ENCODE measurements around the gene OR52R1.

Gene OR52R1

GRCh38 chr11:4797206-4797605 lies 7.0 kb downstream of the OR52R1 start:
- TF ChIP-seq CTCF (IDR thresholded peaks at IDR 0.05; ENCODE audit: control extremely low read depth, extremely low read depth, low read depth, missing control alignments) = no peak
- no peak for DNase-seq (ENCODE audit: extremely low spot score)
- ChIA-PET POLR2A (no interaction called here), CTCF (no interaction called here)

GRCh38 chr11:4782454-4782853 lies 21.7 kb downstream of the OR52R1 start:
- no peak for TF ChIP-seq CTCF (IDR thresholded peaks at IDR 0.05; ENCODE audit: control extremely low read depth, extremely low read depth, low read depth, missing control alignments)
- DNase-seq (ENCODE audit: extremely low spot score) = no peak
- POLR2A ChIA-PET = no interaction called here
- CTCF ChIA-PET = no interaction called here

- DNase-seq (ENCODE audit: extremely low spot score) = no peak
- ChIA-PET CTCF (no interaction called here), POLR2A (no interaction called here)
- TF ChIP-seq CTCF (IDR thresholded peaks at IDR 0.05; ENCODE audit: control extremely low read depth, extremely low read depth, low read depth, missing control alignments) = no peak
Observed at GRCh38 chr11:4769838-4770237, 34.3 kb downstream of the OR52R1 start, which contains the start of gene OR51F1. OR51F1 (minus strand) TSS chr11:4769938; CDS start chr11:4769938, 0 bp downstream.

- TF ChIP-seq CTCF (IDR thresholded peaks at IDR 0.05; ENCODE audit: control extremely low read depth, extremely low read depth, low read depth, missing control alignments) = no peak
- no peak for DNase-seq (ENCODE audit: extremely low spot score)
- ChIA-PET POLR2A (no interaction called here), CTCF (no interaction called here)
Observed at GRCh38 chr11:4768094-4768493, 36.1 kb downstream of the OR52R1 start.

GRCh38 chr11:4766420-4767043 lies 37.6 kb downstream of the OR52R1 start:
- ChIA-PET CTCF (no interaction called here), POLR2A (no interaction called here)
- no peak for TF ChIP-seq CTCF (IDR thresholded peaks at IDR 0.05; ENCODE audit: control extremely low read depth, extremely low read depth, low read depth, missing control alignments)
- DNase-seq (ENCODE audit: extremely low spot score) = no peak

GRCh38 chr11:4763096-4763495 lies 41.1 kb downstream of the OR52R1 start:
- no peak for DNase-seq (ENCODE audit: extremely low spot score)
- ChIA-PET POLR2A (no interaction called here), CTCF (no interaction called here)
- TF ChIP-seq CTCF (IDR thresholded peaks at IDR 0.05; ENCODE audit: control extremely low read depth, extremely low read depth, low read depth, missing control alignments) = no peak
